GM19025 (cell line): Measurements from ENCODE around the gene JDP2.
"Not testable (repeated sequence)": the region's sequence is repeated elsewhere in the genome, so short reads cannot be mapped to it uniquely, and the experiment has no call there.

Experiments
- ATAC-seq: cut with Tn5 transposase; IDR thresholded peaks from one replicate; pipeline ENCODE4 v1.9.1; 2021; ENCODE audit warnings: mild to moderate bottlenecking, low read depth, moderate library complexity; ENCODE audit not compliant: unreplicated experiment

Gene JDP2

GRCh38 chr14:75453817-75454434, 26.1 kb downstream of the JDP2 start:
- ATAC-seq, result peak; percentile 62

- ATAC-seq, result no peak
Measured at GRCh38 chr14:75454963-75455546, 27.2 kb downstream of the JDP2 start.

GRCh38 chr14:75456069-75456996, 28.5 kb downstream of the JDP2 start:
- ATAC-seq, result no peak

GRCh38 chr14:75456997-75457335, 29.1 kb downstream of the JDP2 start:
- ATAC-seq, result no peak

GRCh38 chr14:75457648-75458165, 29.9 kb downstream of the JDP2 start:
- ATAC-seq, result no peak

GRCh38 chr14:75458305-75458704, 30.5 kb downstream of the JDP2 start:
- ATAC-seq, result no peak

- ATAC-seq, result no peak
Measured at GRCh38 chr14:75459099-75459741, 31.4 kb downstream of the JDP2 start.

- no peak for ATAC-seq
Measured at GRCh38 chr14:75459791-75460190, 32.0 kb downstream of the JDP2 start.

- ATAC-seq, result no peak
Measured at GRCh38 chr14:75460394-75460793, 32.6 kb downstream of the JDP2 start.

- ATAC-seq, result no peak
Measured at GRCh38 chr14:75461303-75461702, 33.5 kb downstream of the JDP2 start.

GRCh38 chr14:75461755-75462349, 34.0 kb downstream of the JDP2 start:
- ATAC-seq, result no peak

GRCh38 chr14:75464626-75465025, 36.8 kb downstream of the JDP2 start:
- no peak for ATAC-seq

- ATAC-seq, result no peak
Measured at GRCh38 chr14:75467763-75468162, 39.9 kb downstream of the JDP2 start.

- no peak for ATAC-seq
Measured at GRCh38 chr14:75469164-75469563, 41.3 kb downstream of the JDP2 start.

- no peak for ATAC-seq
Measured at GRCh38 chr14:75469606-75470237, 41.9 kb downstream of the JDP2 start.

- ATAC-seq, result no peak
Measured at GRCh38 chr14:75470238-75470797, 42.5 kb downstream of the JDP2 start.

- ATAC-seq, result no peak
Measured at GRCh38 chr14:75471059-75471458, 43.2 kb downstream of the JDP2 start.

- not testable (repeated sequence) for ATAC-seq
Measured at GRCh38 chr14:75474127-75474526, 46.3 kb downstream of the JDP2 start.

- no peak for ATAC-seq
Measured at GRCh38 chr14:75476274-75476995, 48.6 kb downstream of the JDP2 start.
